LNCAP (cell line): ENCODE results near the gene FAM98A.

Source experiments
- TF ChIP-seq, protein P1 (sequence below): fragments of 450-650 bp; IDR thresholded peaks from 2 replicates; pipeline ENCODE4 v1.5.1; 2017; ENCODE audit warnings: mild to moderate bottlenecking

FAM98A gene

DNA sequence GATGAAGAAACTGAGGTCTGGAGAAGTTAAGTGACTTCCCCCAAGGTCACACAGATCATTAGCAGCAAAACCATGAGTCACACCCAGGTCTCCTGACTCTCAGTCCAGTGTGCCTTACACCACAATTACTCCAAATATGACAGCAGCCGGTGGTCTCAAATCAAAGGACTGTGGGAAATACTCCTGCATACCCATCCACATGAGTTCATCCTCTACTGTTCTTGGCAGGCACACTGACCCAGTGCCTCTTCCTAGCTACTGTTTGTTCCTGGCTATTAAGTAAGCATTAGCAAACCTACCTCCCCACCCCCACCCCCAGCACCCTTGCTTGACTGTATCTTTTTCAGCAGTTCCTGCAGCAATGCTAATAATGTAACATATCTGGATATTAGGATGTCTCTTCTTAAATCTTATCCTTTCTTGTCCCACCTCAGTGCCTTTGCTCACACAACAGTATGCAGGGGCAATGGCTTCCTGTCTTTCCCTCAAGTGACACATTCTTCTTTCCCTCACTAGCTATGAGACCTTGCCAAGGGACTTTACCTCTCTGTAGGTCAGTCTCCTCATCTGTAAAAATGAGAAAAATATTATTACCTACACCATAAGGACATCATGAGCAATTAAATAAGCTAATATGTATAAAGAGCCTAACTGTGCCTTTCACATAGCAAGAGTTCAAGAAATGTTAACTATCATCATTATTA is 46.2 kb downstream of the FAM98A start:
- TF ChIP-seq, protein P1, sequence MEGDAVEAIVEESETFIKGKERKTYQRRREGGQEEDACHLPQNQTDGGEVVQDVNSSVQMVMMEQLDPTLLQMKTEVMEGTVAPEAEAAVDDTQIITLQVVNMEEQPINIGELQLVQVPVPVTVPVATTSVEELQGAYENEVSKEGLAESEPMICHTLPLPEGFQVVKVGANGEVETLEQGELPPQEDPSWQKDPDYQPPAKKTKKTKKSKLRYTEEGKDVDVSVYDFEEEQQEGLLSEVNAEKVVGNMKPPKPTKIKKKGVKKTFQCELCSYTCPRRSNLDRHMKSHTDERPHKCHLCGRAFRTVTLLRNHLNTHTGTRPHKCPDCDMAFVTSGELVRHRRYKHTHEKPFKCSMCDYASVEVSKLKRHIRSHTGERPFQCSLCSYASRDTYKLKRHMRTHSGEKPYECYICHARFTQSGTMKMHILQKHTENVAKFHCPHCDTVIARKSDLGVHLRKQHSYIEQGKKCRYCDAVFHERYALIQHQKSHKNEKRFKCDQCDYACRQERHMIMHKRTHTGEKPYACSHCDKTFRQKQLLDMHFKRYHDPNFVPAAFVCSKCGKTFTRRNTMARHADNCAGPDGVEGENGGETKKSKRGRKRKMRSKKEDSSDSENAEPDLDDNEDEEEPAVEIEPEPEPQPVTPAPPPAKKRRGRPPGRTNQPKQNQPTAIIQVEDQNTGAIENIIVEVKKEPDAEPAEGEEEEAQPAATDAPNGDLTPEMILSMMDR: no peak

- TF ChIP-seq, protein P1: no peak
These were observed 48.9 kb downstream of the FAM98A start for GRCh38 chr2:33550206-33550605.

DNA sequence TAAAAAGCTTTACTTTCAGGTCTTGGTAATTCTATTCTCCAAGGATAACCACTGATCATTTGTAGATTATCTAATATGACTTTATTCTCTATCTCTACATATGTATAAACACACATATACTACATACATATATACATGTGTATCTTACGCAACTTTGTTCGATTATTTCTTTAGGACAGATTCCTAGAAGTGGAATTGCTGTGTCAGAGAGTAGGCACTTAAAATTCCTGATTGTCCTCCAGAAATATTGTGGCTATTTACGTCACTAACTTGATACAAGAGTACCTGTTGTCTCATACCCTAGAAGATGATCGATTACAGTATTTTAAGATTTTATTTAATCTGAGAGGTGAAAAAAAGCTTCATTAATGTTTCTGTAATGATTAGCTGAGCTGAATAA is 57.9 kb downstream of the FAM98A start:
- TF ChIP-seq, protein P1: no peak

DNA sequence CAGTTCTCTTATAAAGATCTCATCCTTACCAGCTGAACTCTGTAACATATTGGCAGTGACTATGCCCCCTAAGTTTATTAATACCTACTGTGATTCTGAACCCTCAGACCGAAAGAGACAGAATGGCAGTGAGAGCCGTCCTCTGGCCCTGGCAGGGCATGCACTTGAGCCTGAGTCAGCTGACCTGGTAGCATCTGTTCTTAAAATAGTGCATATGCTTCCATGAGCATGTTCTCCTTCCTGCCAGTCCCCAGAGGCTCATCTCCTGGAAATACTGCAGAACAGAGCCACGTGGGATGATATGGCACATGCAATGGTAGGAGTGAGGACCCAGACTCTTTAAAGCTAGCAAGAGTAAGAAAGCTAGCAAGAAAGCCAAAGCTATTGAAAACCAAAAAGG is 63.7 kb downstream of the FAM98A start:
- TF ChIP-seq, protein P1: no peak
